BE2C (cell line): ENCODE results near the gene PIK3R3.
"Not testable (repeated sequence)": the region's sequence is repeated elsewhere in the genome, so short reads cannot be mapped to it uniquely, and the experiment has no call there.

Source experiments
- DNase-seq: peaks from one replicate; pipeline ENCODE4 v3.0.0-alpha.2; 2020
- H3K27me3 ChIP-seq: fragments of 250-450 bp; sonication (Bioruptor Pico); 2 replicates; pipeline ENCODE4 v1.5.1; 2020; ENCODE audit warnings: mild to moderate bottlenecking
- H3K36me3 ChIP-seq: fragments of 250-450 bp; sonication (Bioruptor Pico); 2 replicates; pipeline ENCODE4 v1.5.1; 2020; ENCODE audit warnings: mild to moderate bottlenecking
- H3K4me1 ChIP-seq: fragments of 250-450 bp; sonication (Bioruptor Pico); 2 replicates; pipeline ENCODE4 v1.5.1; 2020
- H3K4me3 ChIP-seq: 2 replicates; pipeline ENCODE4 v1.5.1; 2011; ENCODE audit warnings: low read depth, low read length
- H3K9me3 ChIP-seq: fragments of 250-450 bp; sonication (Bioruptor Pico); 2 replicates; pipeline ENCODE4 v1.5.1; 2020
- TF ChIP-seq, protein P1 (sequence below): IDR thresholded peaks from 2 replicates; pipeline ENCODE4 v1.5.1; 2012; ENCODE audit warnings: mild to moderate bottlenecking, low read depth, low read length

Gene PIK3R3

DNA sequence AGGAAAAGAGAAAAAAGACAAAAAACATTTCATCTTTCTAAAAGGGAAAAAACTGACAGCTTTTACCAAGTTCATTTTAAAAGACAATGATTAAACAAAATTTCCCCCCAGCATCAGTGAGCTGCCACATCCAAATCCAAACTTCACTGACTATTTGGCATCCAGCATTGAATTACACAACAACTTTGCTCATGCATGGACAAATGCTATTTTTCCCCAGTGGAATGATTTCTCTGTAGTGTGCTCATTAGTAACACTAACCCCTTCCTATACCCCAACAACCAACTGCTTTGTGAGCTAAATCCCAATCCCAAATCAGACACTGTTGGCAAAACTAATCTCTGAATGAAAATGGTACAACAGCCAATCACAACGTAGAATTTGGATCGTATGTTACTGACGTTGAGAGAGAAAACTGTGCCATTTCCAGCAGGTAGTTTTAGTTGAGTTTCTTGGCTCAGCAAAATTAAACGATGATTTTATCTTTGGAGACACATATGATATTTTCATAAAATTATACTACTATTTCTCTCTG is 37.9 kb downstream of the PIK3R3 start:
- TF ChIP-seq, protein P1, sequence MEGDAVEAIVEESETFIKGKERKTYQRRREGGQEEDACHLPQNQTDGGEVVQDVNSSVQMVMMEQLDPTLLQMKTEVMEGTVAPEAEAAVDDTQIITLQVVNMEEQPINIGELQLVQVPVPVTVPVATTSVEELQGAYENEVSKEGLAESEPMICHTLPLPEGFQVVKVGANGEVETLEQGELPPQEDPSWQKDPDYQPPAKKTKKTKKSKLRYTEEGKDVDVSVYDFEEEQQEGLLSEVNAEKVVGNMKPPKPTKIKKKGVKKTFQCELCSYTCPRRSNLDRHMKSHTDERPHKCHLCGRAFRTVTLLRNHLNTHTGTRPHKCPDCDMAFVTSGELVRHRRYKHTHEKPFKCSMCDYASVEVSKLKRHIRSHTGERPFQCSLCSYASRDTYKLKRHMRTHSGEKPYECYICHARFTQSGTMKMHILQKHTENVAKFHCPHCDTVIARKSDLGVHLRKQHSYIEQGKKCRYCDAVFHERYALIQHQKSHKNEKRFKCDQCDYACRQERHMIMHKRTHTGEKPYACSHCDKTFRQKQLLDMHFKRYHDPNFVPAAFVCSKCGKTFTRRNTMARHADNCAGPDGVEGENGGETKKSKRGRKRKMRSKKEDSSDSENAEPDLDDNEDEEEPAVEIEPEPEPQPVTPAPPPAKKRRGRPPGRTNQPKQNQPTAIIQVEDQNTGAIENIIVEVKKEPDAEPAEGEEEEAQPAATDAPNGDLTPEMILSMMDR: no peak
- DNase-seq: no peak
- H3K9me3 ChIP-seq: no peaks in the 10 kb centered on the region
- no peak overlapping the region for H3K4me3 ChIP-seq
- H3K36me3 ChIP-seq: no peaks in the 10 kb centered on the region
- H3K27me3 ChIP-seq: no peaks in the 10 kb centered on the region
- no peaks in the 10 kb centered on the region for H3K4me1 ChIP-seq

DNA sequence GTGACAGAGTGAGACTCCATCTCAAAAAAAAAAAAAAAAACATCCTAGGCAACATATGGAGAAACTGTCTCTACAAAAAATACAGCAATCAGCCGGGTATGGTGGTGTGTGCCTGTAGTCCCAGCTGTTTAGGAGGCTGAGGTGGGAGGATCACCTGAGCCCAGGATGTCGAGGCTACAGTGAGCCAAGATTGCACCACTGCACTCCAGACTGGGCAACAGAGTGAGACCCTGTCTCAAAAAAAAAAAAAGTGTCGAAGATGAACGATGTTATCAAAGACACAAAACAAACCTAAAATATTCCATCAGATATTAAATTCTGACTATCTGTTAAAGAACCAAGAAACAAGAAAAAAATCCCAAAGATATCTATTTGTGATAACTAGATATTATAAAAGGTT is 38.6 kb downstream of the PIK3R3 start:
- not testable (repeated sequence) for H3K9me3 ChIP-seq, H3K36me3 ChIP-seq, DNase-seq

DNA sequence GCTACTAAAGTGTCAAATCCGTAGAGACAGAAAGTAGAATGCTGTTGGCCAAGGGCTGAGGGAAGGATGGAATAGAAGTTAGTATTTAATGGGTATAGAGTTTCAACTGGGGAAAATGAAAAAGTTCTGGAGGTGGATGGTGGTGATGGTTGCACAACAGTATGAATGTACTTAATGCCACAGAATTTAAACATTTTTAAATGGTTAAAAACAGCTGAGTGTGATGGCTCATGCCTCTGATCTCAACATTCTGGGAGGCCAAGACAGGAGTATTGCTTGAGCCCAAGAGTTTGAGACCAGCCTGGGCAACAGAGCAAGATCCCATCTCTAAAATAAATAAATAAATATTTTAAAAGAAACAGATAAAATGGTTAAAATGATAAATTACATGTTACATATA is 44.5 kb downstream of the PIK3R3 start:
- Histone ChIP-seq H3K27me3 (no peaks in the 10 kb centered on the region), H3K4me1 (no peaks in the 10 kb centered on the region), H3K36me3 (no peaks in the 10 kb centered on the region), H3K9me3 (no peaks in the 10 kb centered on the region), H3K4me3 (no peak overlapping the region)
- no peak for DNase-seq
- TF ChIP-seq, protein P1: no peak

More for the DNA sequence above, 38.6 kb downstream of the PIK3R3 start:
- not testable (repeated sequence) for H3K4me3 ChIP-seq, H3K4me1 ChIP-seq, H3K27me3 ChIP-seq

DNA sequence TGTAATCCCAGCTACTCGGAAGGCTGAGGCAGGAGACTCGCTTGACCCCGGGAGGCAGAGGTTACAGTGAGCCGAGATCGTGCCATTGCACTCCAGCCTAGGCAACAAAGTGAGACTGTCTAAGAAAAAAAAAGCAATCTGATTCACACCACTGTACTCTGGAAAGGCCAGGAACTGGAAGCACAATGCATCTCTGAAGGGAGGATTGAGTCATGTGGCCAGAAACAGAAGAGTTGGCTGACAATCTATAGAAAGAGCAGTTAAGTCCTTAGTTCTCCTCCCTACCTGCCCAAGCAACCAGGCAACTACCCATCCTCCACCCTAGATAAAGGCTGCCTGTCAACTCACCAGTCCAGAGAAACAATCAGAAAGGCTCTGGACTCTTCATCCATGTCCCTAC is 45.9 kb downstream of the PIK3R3 start:
- H3K4me3 ChIP-seq: no peak overlapping the region
- H3K9me3 ChIP-seq: no peaks in the 10 kb centered on the region
- H3K36me3 ChIP-seq: no peaks in the 10 kb centered on the region
- no peak for DNase-seq
- no peaks in the 10 kb centered on the region for H3K4me1 ChIP-seq
- TF ChIP-seq, protein P1: no peak
- no peaks in the 10 kb centered on the region for H3K27me3 ChIP-seq

DNA sequence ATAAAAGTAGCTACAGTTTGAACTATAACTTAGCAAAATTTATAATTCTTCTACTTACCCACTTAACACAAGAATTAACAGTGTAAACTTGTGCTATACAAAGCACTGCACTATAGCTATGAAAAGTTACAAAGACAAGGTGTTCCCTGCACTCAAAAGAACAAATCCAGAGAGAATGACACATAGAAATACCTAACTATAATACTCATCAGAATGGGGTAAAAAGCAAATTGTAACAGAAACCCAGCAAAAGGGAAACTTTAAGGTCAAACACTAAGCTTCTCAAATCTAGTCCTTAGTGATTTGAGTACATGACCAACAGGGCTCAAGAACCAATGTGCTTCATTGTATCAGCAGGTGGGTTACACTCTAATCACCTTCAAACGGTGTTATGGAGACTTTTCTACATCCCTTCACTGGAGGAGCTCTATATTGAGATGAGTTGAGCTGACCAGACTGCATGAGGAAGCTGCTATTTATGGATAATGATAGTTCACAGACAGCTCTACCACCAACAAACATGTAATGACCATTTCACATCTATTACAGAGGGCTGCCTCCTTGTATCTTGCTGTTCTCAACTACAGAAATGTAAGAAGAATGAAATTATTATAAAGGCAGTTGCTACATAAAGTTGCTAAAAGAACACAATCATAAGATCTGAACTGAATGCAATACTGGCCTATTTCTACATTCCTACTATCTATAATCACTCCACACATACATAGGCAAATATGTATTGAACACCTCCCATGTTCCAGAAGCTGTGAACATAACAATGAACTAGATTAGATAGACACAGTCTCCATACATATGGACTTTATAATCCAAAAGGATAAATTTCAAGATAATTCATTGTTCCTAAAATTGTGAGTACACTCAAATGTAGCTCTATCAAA is 47.6 kb downstream of the PIK3R3 start:
- TF ChIP-seq, protein P1: no peak
- H3K4me3 ChIP-seq: no peak overlapping the region
- no peak for DNase-seq

DNA sequence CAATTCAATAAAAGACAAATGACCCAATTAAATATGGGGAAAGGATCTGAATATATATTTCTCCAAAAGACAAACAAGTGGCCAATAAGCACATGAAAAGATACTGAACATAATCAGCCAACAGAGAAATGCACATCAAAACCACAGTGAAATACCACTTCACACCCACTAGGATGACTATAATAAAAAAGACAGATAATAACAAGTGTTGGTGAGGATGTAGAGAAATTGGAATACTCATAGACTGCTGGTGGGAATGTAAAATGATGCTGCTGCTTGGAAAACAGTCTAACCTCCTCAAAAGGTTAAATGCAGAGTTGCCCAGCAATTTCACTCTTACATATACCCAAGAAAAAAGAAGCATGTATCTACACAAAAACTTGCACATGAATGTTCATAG is 48.9 kb downstream of the PIK3R3 start:
- H3K4me1 ChIP-seq: no peaks in the 10 kb centered on the region
- H3K36me3 ChIP-seq: no peaks in the 10 kb centered on the region
- no peak for DNase-seq
- no peaks in the 10 kb centered on the region for H3K27me3 ChIP-seq
- H3K9me3 ChIP-seq: no peaks in the 10 kb centered on the region
- no peak overlapping the region for H3K4me3 ChIP-seq
- TF ChIP-seq, protein P1: no peak

More for the DNA sequence above, 47.6 kb downstream of the PIK3R3 start:
- Histone ChIP-seq H3K4me1 (no peaks in the 10 kb centered on the region), H3K9me3 (no peaks in the 10 kb centered on the region), H3K36me3 (no peaks in the 10 kb centered on the region), H3K27me3 (no peaks in the 10 kb centered on the region)
